HG03558 (cell line): ENCODE results near the gene SEMA3E.
"Not testable (repeated sequence)": the region's sequence is repeated elsewhere in the genome, so short reads cannot be mapped to it uniquely, and the experiment has no call there.

Source experiments
- ATAC-seq: cut with Tn5 transposase; IDR thresholded peaks from one replicate; pipeline ENCODE4 v1.9.1; 2021; ENCODE audit warnings: moderate number of reproducible peaks; ENCODE audit not compliant: unreplicated experiment; ENCODE audit errors: extremely low read depth

The SEMA3E gene

DNA sequence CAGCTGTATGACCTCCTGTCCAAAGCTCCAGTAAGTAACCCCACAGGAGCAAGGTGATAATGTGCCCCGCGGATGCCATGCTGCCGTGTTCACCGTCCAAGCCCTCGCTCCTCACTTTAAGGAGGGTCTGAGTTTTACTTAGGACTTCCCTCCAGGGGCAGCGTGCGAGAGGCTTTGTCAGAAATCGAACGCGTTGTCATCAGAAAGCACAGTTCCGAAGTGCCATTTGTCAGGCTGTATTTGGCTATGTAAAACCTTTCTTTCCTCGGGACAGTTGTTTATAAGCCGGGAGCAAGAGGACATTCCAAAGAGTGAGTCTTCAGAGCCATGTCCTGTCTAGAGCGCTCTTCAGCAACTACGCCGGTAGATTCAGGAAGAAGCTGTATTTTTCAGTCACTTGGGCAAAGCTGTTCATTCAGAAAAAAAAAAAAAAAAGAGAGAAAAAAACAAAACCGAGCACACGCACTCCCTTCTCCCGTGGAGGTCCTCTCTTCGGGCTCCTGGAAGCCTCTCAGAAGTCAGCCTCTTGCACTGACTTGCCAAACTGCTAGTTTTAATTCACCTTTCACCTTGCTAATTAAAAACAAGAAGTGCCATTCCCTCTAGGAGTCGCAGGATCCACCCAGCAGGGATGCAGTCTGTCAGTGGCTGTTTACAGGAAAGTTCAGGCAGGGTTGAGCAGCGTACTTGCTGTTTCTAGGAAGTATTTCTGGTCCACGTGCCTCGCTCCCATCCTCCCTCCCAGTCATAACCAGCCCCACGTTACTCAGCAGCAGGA is at the start of gene SEMA3E:
SEMA3E (minus strand) TSS at position 676 of the 778 bp plus-strand sequence.
- ATAC-seq, result no peak

DNA sequence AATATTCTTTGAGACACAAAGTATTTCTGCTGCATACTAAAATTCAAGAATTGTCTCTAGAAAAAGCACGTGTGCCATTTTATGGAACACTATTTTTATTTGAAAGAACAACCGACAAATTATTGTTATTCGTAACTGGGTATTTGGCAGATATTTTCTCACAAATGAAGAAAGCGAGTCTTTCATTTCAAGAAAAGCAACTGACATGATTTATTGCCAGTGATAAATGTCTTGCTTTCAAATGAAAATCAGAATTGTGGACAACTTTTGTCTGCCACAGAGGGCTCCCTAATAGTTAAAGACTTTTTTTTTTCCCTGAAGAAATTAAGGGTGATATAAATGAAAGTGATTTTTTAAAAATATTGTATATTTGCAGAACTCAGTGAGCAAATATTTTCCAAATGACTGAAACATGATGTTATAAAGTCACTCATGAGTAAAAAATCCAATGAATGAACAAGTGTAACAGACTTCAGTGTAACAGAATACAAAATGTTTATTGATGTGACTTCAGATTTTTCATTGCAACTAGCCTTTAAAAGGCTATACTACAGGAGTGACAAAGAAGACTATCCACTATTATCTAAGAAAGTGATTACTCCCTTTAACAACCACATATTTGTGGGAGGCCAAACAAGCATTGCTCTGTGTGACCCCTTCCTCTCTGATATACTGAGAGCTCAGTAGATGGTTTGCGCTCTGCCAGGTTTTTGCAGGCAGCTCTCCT is 49.0 kb upstream of the SEMA3E start:
- no peak for ATAC-seq

DNA sequence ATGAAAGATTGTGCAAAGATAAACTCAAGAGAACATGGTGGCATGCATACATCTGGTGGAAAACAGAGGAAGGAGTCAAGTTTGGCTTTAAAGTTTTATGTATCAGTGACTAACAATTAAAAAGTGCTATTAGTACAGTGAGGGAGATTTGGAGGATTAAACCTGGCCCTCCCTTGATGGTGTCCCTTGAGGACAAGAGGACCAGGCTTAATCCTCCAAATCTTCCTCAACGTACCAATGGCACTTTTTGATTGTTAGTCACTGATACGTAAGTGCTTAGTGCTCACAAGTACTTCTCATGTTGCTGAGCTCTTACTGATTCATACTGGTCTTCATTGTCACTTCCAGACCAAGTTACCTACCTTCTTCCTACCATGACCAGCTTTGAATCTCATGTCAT is 47.2 kb upstream of the SEMA3E start:
- no peak for ATAC-seq

DNA sequence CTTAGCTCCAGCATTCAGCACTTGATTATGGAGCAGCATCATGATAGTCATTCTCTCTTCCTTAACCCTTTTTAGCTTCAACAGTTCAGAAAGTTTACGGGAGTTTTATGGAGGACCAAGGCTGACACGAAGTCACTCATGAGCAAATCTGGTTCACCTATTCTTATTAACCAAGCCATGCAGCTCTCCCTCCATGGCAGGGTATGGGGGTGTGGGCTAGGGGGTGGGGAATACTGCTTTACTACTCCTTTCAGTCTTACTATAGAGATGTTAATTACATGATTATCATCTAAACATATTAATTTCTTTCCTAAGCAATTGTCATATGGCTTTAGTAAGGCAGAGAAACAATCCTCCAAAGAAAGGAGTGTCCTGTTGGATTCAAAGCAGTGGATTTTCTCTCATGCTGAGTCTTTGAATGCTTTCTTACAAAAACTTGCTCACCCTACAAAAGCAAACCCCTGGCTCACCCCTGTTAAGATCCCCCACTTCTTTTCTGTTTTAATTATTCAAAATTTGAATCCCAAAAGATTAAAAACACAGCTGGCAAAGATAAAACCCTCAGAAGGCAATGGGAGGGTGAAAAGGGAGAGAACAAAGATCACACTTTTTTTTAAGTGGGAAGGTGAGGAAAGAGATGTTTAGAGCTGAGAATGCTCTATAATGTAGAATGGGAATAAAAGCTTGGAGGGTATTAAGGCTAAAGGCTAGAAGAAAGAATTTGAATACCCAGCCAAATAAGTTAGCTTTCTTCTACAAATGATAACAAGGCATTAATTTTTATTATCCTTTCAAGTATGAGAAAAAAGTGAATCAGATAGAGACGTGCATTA is 46.4 kb upstream of the SEMA3E start:
- ATAC-seq, result no peak

DNA sequence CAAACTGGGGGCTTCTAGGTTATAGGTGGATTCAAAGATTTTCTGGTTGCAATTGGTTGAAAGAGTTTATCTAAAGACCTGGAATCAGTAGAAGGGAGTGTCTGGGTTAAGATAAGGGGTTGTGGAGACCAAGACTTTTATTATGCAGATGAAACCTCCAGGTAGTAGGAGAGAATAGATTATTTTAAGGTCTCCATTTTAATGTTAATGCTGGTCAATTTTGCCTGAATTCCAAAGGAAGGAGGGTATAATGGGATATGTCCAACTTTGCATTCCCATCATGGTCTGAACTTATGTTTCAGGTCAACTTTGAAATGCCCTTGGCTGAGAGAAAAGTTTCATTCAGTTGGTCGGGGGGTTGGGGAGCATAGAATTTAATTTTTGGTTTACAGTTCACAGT is 44.3 kb upstream of the SEMA3E start:
- no peak for ATAC-seq

DNA sequence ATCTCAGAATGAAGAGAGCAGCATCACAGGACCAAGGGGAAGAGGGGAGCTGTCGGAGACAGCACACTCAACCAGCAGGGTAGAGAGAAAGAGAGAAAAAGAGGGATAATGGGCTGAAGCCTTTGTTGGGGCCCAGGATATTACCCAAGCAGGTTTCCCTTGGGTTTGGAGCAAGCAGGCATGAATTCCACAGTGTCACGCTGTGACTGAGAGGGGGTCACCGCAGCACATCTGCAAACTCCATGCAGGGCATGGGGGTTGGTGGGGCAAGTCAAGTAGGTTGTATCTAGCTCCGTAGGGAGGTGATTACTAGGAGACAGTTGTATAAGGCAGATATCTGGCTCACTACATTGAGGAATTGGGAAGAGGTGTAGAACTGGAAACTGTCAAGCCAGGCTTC is 42.2 kb upstream of the SEMA3E start:
- no peak for ATAC-seq

DNA sequence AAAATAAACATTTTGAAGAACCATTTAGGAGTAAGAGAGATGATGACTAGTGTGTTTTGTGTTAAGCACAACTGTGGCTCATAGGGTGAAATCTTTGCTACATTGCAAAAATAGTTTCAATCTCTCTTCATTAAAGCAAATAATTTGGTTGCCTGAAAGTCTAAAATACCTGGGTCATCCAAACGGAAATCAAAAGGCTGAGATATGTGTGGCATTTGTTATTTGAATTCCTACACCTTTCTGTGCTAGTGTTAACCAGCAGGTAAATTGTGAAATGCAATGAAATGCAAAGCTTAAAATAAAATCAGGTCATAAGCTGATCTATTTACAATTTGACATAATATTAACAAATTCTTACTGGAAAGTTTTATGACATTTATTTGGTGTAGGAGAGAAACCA is 40.9 kb upstream of the SEMA3E start:
- ATAC-seq, result no peak

DNA sequence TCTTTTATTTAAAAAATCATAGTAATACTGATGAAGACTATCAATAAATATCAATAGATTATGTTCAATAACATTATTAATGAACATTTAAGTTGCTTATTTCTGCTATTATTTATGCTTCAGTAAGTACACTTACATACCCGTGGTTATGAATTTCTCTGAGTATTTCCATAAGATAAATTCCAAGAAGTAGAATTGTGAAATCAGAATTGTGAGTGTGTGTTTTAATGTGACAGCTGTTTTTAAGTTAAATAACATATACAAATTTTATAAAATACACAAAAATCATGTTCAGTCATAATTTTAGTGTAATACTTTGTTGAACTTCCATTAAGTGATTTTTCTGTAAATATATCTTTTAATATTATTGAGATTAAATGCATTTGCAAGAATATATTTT is 37.5 kb upstream of the SEMA3E start:
- no peak for ATAC-seq

DNA sequence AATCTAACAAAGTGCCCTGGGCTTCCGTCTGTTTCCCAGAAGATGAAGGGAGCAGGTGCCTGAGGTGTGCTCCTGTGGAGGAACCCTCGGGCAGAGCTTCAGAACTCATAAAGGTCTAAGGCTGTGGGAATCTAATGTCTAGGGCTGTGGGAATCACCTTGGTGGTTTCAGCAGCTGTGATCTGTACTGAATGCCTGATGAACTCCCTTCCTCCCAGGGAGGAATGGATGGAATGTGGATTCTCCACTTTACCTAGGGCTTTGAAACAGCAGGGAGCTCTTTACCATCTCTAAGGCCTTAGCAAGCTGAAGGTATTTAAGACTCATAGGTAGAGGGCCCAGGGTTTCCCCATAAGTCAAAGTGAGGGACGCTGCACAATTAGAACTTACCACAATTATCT is 36.0 kb upstream of the SEMA3E start:
- ATAC-seq, result no peak

DNA sequence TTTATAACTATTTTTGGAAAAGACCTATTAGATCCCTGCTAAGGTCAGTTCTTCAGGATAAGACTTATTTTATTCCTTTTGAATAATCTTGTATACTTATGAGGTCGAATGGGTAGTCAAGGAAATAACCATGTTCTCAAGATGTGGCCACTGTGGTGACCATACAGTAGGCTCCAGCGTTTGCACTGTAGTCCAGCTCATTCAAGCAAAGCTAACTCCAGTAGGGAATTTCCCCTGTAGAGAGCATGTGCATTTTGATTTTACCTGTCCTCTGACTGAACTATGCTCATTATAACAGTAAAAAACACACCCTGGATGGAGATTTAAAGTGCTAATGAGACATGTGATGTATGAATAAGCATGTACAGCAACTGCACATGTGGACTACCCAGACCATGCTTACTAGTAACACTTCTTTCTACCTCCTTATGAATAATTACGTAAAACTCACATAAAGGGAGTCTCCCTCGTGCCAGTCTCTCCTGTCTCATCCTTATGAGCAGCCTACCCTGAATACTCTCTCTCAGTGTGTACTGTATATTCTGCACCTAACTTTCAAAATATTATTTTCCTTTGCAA is 32.4 kb upstream of the SEMA3E start:
- ATAC-seq, result no peak

DNA sequence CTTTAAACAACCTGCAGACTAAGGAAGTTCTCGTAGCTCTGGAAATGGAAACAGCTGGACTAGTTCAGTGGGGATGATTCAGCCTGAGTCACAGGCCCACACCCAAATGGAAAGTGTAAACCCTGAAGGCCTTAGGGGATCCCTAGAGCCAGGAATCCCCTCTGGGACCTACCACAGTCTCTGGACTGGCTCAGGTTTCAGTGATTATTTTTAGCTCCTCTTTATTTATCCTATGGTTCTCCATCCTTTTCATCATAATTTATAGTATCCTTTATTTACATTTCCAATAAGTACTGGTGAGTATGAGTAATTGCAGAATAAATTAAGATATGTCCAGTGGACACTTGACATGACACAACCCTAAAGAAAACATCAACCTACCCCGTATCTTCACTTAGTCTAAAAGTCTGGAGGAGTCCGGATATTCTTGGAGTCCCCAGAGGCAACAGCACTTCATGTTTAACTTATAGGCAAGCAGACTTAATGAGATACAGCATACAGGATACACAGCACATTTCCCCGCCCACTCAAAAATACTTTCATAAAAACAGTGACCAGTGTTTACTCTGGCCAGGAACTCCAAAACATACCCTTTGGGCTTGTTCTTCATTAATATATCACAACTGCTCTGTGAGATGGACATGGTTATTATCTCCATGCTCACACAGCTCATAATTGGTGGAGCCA is 28.4 kb upstream of the SEMA3E start:
- no peak for ATAC-seq

DNA sequence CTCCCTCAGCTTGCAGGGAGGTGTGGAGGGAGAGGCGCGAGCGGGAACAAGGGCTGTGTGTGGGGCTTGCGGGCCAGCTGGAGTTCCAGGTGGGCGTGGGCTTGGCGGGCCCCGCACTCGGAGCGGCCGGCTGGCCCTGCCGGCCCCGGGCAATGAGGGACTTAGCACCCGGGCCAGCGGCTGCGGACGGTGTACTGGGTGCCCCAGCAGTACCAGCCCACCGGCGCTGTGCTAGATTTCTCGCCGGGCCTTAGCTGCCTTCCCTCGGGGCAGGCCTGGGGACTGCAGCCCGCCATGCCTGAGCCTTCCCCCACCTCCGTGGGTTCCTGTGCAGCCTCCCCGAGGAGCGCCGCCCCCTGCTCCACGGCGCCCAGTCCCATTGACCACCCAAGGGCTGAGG is 24.4 kb upstream of the SEMA3E start:
- ATAC-seq, result not testable (repeated sequence)

DNA sequence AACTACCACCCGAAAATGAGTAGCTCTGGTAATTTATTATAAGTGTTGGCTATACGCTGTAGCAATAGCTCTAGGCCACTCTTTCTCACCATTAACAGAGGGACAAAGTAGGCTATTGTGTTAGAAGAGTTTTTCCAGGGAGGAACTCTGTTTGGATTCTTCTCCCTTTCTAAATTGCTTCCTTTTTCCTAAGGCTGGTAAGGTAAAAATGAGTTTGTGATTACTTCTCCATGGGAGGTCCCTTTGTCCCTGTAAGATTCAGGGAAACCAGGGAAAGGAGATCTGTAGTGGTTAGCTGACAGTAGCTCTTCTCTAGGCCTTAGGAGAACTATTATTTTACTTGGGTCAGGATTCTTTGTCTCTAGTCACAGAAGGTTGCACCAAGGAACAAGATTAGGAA is 23.2 kb upstream of the SEMA3E start:
- ATAC-seq, result no peak

DNA sequence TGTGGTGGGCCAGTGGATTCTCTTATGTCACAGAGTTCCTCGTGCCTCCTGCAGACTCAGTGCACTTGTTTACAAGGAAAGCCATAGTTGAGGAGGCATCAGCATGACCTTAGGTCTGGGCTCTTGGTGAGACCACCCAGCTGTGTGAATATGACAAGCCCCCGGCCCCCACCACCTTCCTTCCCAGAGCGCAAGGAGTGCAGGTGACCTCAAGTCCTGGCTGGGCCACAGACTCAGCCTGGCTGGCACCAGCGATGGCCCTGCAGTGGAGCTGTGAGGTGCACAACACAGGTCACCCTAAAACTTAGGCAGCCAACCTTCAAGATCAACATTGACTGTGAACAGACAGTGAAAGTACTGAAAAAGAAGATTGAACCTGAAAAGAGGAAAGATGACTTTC is 14.2 kb upstream of the SEMA3E start:
- no peak for ATAC-seq

DNA sequence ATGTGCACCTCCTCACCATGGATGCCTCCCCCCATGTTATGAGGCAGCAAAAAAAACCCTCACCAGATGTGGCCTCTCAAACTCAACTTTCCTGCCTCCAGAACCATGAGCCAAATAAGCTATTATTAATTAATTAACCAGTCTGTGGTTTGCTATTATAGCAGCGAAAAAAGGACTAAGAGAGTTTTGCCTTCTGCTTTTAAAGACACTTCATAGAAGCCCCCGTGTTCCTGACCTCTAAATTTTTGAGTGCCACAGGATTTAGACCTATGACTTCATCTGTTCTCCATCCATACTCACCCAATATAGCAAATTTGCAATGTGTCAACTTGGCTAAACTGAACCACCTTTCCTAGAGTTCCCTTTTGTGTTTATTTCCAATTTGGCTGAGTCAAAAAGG is 9.2 kb upstream of the SEMA3E start:
- ATAC-seq, result no peak

DNA sequence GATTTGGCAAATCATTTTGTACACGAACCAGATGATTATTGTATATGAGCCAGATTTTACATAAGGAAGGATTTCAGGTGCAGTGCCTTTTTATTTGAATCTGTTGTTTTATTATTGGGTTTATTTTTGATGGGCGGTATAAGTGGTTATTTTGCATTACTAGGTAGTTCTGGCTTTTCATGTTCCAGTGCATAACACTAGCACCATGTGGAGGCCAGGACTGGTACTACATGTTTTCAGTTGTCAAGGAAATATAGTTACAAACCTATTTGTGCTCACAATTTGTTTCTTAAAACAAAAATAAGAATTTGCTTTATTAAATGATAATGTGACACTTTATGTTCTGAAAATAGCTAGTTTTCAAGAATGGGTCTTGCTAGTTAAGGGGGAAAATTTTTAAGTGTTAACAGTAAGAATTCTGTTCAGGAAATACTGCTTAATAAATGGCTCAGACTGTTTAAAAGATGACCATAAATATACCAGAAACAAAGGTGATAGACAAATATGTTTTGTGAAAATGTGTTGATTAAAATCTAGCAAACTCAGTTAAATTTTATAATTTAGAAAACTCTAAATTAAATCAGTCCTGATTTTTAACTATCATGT is 7.1 kb upstream of the SEMA3E start:
- peak; percentile 80 for ATAC-seq

DNA sequence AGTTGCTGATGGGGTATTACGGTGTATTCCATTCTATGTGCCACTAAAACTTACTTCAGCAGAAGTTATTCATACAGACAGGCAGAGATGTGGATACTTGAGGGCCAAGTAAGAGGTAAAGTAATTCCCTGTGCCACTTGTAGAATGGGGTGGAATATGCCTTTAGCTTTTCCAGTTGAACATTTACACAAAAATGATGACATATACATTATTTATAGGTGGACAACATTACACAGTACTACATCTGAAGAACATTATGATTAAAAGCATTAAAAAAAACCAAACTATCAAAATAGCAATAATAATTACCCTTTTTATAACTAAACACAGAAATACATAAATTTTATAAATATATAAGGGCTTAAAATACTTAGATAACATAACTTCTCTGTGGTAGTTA is 3.5 kb upstream of the SEMA3E start:
- ATAC-seq, result no peak

DNA sequence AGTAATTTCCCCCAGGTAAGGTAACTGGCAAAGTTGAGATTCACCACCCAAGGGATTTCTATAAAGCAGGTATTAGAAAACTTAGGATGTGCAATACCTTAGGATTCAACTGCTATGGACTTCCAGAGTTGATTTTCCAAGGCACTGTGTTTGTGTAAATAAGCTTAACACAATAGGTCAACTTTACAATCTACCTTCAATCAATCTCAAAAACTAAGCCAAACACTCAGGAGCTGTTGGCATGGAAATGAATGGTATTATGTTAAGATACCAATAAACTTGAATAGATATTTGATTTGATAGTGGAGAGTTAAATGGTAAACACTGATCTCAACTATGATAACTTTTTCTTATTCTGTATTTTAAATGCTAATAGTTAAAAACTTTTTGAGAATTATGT is 762 bp upstream of the SEMA3E start:
- ATAC-seq, result no peak

DNA sequence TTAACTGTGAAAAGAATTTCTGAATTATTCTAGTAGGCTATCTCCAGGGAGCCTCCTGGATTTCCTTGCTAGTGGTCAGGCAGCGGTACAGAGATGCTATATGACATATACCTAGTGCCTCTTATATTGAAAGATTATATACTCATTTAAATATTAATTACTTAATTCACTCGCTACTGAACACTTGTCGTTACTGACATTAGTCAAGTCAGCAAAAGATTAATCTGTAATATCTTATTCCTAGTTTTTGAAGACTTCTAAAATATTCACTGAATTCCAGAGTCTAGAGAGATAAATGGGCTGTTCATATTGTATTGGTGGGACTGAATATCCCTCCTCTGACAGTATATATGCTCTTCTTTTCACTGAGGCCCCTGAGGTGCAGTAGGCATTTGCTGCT is 2.9 kb downstream of the SEMA3E start:
- ATAC-seq, result no peak

DNA sequence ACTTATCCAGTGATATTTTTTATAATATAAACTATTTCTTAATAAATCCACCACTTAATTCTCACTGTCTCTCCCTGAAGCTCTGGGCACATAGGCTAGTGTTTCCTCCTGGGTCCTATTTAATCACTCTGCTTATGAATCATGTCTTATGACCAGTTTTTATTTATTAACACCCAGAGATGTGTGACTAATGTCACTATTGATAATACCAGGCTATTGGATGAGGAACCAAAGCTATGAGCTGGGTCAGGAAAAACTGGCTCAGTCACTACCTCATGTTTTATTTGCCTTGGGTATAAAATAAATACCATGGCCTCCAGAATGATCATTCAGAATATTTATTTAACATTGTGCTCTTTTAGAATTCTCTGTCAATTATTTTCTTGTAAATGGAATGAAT is 5.2 kb downstream of the SEMA3E start:
- no peak for ATAC-seq
